PC-3 (cell line): ENCODE results near the gene CAMTA1. TPM values are rescaled to one million over a fixed set of nuclear protein-coding genes. Genes with fewer than 3 reads are reported as not detected.

ENCODE experiments used
- ATAC-seq: fragments of 200-7000 bp; cut with Tn5 transposase; 2 replicates; pipeline ENCODE4 v1.9.1; 2020; ENCODE audit warnings: mild to moderate bottlenecking, moderate library complexity
- BruUV-seq: library from RNA; stranded (reverse); fragments of 400-500 nt; replicated peaks from 2 replicates; lab custom pipeline; 2021; lab: Mats Ljungman, UMichigan
- CTCF ChIA-PET: fragments of 300-600 bp; sonication (Branson Sonifier 250); formaldehyde crosslinking; loops from one replicate; lab custom pipeline; 2022; ENCODE audit warnings: antibody characterized with exemption; lab: Charles Lee
- POLR2A ChIA-PET: fragments of 300-600 bp; sonication (Branson Sonifier 250); formaldehyde crosslinking; loops from one replicate; lab custom pipeline; 2022; ENCODE audit warnings: antibody characterized with exemption; ENCODE audit not compliant: unreplicated experiment; lab: Charles Lee
- DNase-seq: peaks from one replicate; pipeline ENCODE4 v3.0.0-alpha.2; 2015
- H2AFZ ChIP-seq: fragments of 300-600 bp; sonication (generic); 2 replicates; pipeline ENCODE4 v1.6.0; 2016; ENCODE audit warnings: antibody characterized with exemption, low read length
- H3F3A ChIP-seq: fragments of 300-600 bp; sonication (generic); one replicate; pipeline ENCODE4 v1.6.0; 2017; ENCODE audit warnings: antibody characterized with exemption, low read length, control low read depth, mild to moderate bottlenecking; ENCODE audit not compliant: unreplicated experiment
- H3K27ac ChIP-seq: fragments of 300-600 bp; sonication (generic); 2 replicates; pipeline ENCODE4 v1.5.1; 2016; ENCODE audit warnings: mild to moderate bottlenecking, low read length
- H3K27me3 ChIP-seq: fragments of 300-600 bp; sonication (generic); 2 replicates; pipeline ENCODE4 v1.6.1; 2016; ENCODE audit warnings: low read length, mixed read lengths
- H3K36me3 ChIP-seq: fragments of 300-600 bp; sonication (generic); 2 replicates; pipeline ENCODE4 v1.6.1; 2016; ENCODE audit warnings: low read depth, mixed run types, low read length, mixed read lengths
- H3K4me1 ChIP-seq: fragments of 300-600 bp; sonication (generic); 2 replicates; pipeline ENCODE4 v1.5.1; 2016; ENCODE audit warnings: low read length; ENCODE audit not compliant: insufficient read depth
- H3K4me2 ChIP-seq: fragments of 300-600 bp; sonication (generic); 2 replicates; pipeline ENCODE4 v1.6.0; 2016; ENCODE audit warnings: low read length
- H3K4me3 ChIP-seq: fragments of 300-600 bp; sonication (generic); 2 replicates; pipeline ENCODE4 v1.5.1; 2016; ENCODE audit warnings: mild to moderate bottlenecking, low read length, mixed read lengths
- H3K79me2 ChIP-seq: fragments of 300-600 bp; sonication (generic); 2 replicates; pipeline ENCODE4 v1.6.1; 2017; ENCODE audit warnings: low read length, mixed read lengths
- H3K9ac ChIP-seq: fragments of 300-600 bp; sonication (generic); 2 replicates; pipeline ENCODE4 v1.6.0; 2016; ENCODE audit warnings: mild to moderate bottlenecking, low read length
- H3K9me2 ChIP-seq: fragments of 300-600 bp; sonication (generic); replicated peaks from 2 replicates; pipeline ENCODE4 v1.6.1; 2016; ENCODE audit warnings: mixed run types, low read length, mixed read lengths
- H3K9me3 ChIP-seq: fragments of 300-600 bp; sonication (generic); 2 replicates; pipeline ENCODE4 v1.6.1; 2016; ENCODE audit warnings: low read length, mixed read lengths
- H4K20me1 ChIP-seq: fragments of 300-600 bp; sonication (generic); 2 replicates; pipeline ENCODE4 v1.6.1; 2016; ENCODE audit warnings: low read length, mixed read lengths
- CTCF ChIP-seq: fragments of 300-600 bp; sonication (generic); conservative IDR thresholded peaks from 2 replicates; pipeline ENCODE4 v1.5.1; 2017; ENCODE audit warnings: antibody characterized with exemption, low read depth, mild to moderate bottlenecking, low read length
- EZH2 ChIP-seq: fragments of 300-600 bp; sonication (generic); IDR thresholded peaks from one replicate; pipeline ENCODE4 v1.6.1; 2017; ENCODE audit warnings: antibody characterized with exemption, mild to moderate bottlenecking, low read length; ENCODE audit not compliant: unreplicated experiment
- EZH2phosphoT487 ChIP-seq: fragments of 300-600 bp; sonication (generic); IDR thresholded peaks from 2 replicates; pipeline ENCODE4 v1.6.1; 2018; ENCODE audit warnings: mild to moderate bottlenecking, antibody characterized with exemption, low read length, borderline replicate concordance
- intact Hi-C: fragments of 100-400 bp; cut with micrococcal nuclease; formaldehyde crosslinking; loops from 2 replicates; pipeline ENCODE4 v1.9.0; 2023
- total RNA-seq: library from RNA; depleted of rRNA; stranded (reverse); fragments of >200 nt; gene quantifications from 2 replicates; pipeline ENCODE4 v1.2.3, GENCODE V29; 2014

The CAMTA1 gene
- total RNA-seq, 1 experiment from 2014 or later, result 40.8 TPM

GRCh38 chr1:6868660-6869380 is 83.6 kb downstream of the CAMTA1 start:
- Histone ChIP-seq H3K79me2 (no peaks in the 10 kb centered on the region), H2AFZ (no peak overlapping the region)

GRCh38 chr1:6869545-6869944 is 84.3 kb downstream of the CAMTA1 start:
- ATAC-seq (no peak), DNase-seq (no peak)
- Histone ChIP-seq H3K36me3 (no peaks in the 10 kb centered on the region), H3K27me3 (no peaks in the 10 kb centered on the region), H3F3A (no peaks in the 10 kb centered on the region), H3K4me2 (no peak overlapping the region), H3K79me2 (no peaks in the 10 kb centered on the region), H3K4me1 (no peaks in the 10 kb centered on the region), H3K4me3 (no peak overlapping the region), H3K27ac (no peak overlapping the region), H2AFZ (no peak overlapping the region), H3K9ac (no peak overlapping the region), H4K20me1 (no peaks in the 10 kb centered on the region), H3K9me3 (no peaks in the 10 kb centered on the region), H3K9me2 (no peaks in the 10 kb centered on the region)
- no TSS peak for BruUV-seq
- CTCF ChIA-PET, result no interaction called here
- intact Hi-C loops, result no loop called here
- POLR2A ChIA-PET, result no interaction called here
- TF ChIP-seq EZH2phosphoT487 (no peak), CTCF (no peak), EZH2 (no peak)

More at GRCh38 chr1:6868660-6869380, 83.6 kb downstream of the CAMTA1 start:
- Histone ChIP-seq H3K27me3 (no peaks in the 10 kb centered on the region), H4K20me1 (no peaks in the 10 kb centered on the region), H3K4me3 (no peak overlapping the region), H3K9me3 (no peaks in the 10 kb centered on the region), H3K27ac (no peak overlapping the region), H3K4me1 (no peaks in the 10 kb centered on the region), H3K36me3 (no peaks in the 10 kb centered on the region), H3F3A (no peaks in the 10 kb centered on the region), H3K4me2 (no peak overlapping the region), H3K9ac (no peak overlapping the region), H3K9me2 (no peaks in the 10 kb centered on the region)
- CTCF ChIA-PET, result no interaction called here
- POLR2A ChIA-PET, result no interaction called here
- TF ChIP-seq EZH2phosphoT487 (no peak), CTCF (no peak), EZH2 (no peak)
- no TSS peak for BruUV-seq
- intact Hi-C loops, result no loop called here
- DNase-seq, result no peak
- ATAC-seq, result no peak

GRCh38 chr1:6870086-6870485 is 84.8 kb downstream of the CAMTA1 start:
- intact Hi-C loops, result no loop called here
- Histone ChIP-seq H2AFZ (no peak overlapping the region), H3K9me3 (no peaks in the 10 kb centered on the region), H3K4me1 (no peaks in the 10 kb centered on the region), H3F3A (no peaks in the 10 kb centered on the region), H3K4me3 (no peak overlapping the region), H3K36me3 (no peaks in the 10 kb centered on the region), H3K27ac (no peak overlapping the region), H3K9ac (no peak overlapping the region), H4K20me1 (no peaks in the 10 kb centered on the region), H3K4me2 (no peak overlapping the region), H3K79me2 (no peaks in the 10 kb centered on the region), H3K9me2 (no peaks in the 10 kb centered on the region), H3K27me3 (no peaks in the 10 kb centered on the region)
- BruUV-seq, result no TSS peak
- TF ChIP-seq EZH2 (no peak), CTCF (no peak), EZH2phosphoT487 (no peak)
- ATAC-seq (no peak), DNase-seq (no peak)
- ChIA-PET POLR2A (no interaction called here), CTCF (no interaction called here)
